ENCODE data around the gene ADARB1. TPM values are rescaled to one million over a fixed set of nuclear protein-coding genes. Genes with fewer than 3 reads are reported as not detected.
A peak's percentile ranks its signal among the peaks of the same experiment; 100 is the strongest.

ADARB1 gene
- total and polyA plus RNA-seq, 8 donors, result 3.2 to 33.9 (median 9.4) TPM

- peaks cover 0 to 6% (median 0%) of the 10 kb centered on the region in 4 donors for H3K4me1 ChIP-seq
- no peak overlapping the region for H3K4me3 ChIP-seq
- DNase-seq, result no peak
- TF ChIP-seq CTCF (IDR thresholded peaks at IDR 0.05) (no peak), POLR2A (IDR thresholded peaks at IDR 0.05) (no peak), EP300 (IDR thresholded peaks at IDR 0.05) (no peak), POLR2AphosphoS5 (IDR thresholded peaks at IDR 0.05) (no peak)
- intact Hi-C loops (cut with DNase I; ENCODE audit: low total_unique reads), result no loop called here
- H3K36me3 ChIP-seq, result peaks cover 8 to 53% (median 27%) of the 10 kb centered on the region in 4 donors
- 73 to 95% (median 91%) methylated on average over 2 of the region's 2 CpGs for WGBS, 5 donors
- no peak overlapping the region for H3K27ac ChIP-seq
- H3K27me3 ChIP-seq, result no peaks in the 10 kb centered on the region
- peaks cover 0 to 14% (median 0%) of the 10 kb centered on the region in 4 donors for H3K9me3 ChIP-seq
Measured at GRCh38 chr21:45213392-45213791, 139.0 kb downstream of the ADARB1 start.

- Histone ChIP-seq H3K27me3 (no peaks in the 10 kb centered on the region), H3K4me1 (no peaks in the 10 kb centered on the region), H3K9me3 (peaks cover 0 to 14% (median 0%) of the 10 kb centered on the region in 4 donors), H3K36me3 (peaks cover 8 to 61% (median 29%) of the 10 kb centered on the region in 4 donors), H3K27ac (no peak overlapping the region), H3K4me3 (no peak overlapping the region)
- no peak for DNase-seq
- WGBS, 5 donors, result 69 to 88% (median 82%) methylated on average over 2 of the region's 2 CpGs
- no peak for TF ChIP-seq POLR2AphosphoS5 (IDR thresholded peaks at IDR 0.05)
- no peak for TF ChIP-seq EP300 (IDR thresholded peaks at IDR 0.05)
- TF ChIP-seq CTCF (IDR thresholded peaks at IDR 0.05), result no peak
- TF ChIP-seq POLR2A (IDR thresholded peaks at IDR 0.05), result no peak
- intact Hi-C loops (cut with DNase I; ENCODE audit: low total_unique reads), result no loop called here
Measured at GRCh38 chr21:45215213-45215612, 140.8 kb downstream of the ADARB1 start.

DNA sequence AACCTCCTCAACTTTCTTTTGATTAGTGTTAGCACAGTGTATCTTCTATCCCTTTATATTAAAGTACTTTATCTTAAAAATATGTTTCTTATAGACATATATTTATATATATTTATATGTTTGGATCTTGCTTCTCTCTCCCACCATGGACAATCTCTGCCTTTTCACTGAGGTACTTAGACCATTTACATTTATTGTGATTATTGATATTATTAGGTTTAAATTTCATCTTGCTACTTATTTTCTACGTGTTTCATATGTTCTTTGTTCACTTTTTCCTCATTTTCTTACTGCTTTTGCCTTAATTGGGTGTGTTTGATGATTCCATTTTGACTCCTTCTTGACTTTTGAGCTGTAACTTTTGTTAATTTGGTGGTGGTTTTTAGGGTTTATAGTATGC is 142.6 kb downstream of the ADARB1 start:
- Histone ChIP-seq H3K36me3 (peaks cover 16 to 61% (median 31%) of the 10 kb centered on the region in 4 donors), H3K9me3 (peaks cover 0 to 14% (median 0%) of the 10 kb centered on the region in 4 donors), H3K4me1 (no peaks in the 10 kb centered on the region), H3K4me3 (no peak overlapping the region), H3K27me3 (no peaks in the 10 kb centered on the region), H3K27ac (no peak overlapping the region)
- 75 to 87% (median 84%) methylated on average over 1 of the region's 1 CpG for WGBS, 5 donors
- TF ChIP-seq EP300 (IDR thresholded peaks at IDR 0.05) (no peak), CTCF (IDR thresholded peaks at IDR 0.05) (no peak), POLR2AphosphoS5 (IDR thresholded peaks at IDR 0.05) (no peak), POLR2A (IDR thresholded peaks at IDR 0.05) (no peak)
- no peak for DNase-seq
- intact Hi-C loops (cut with DNase I; ENCODE audit: low total_unique reads), result no loop called here

GRCh38 chr21:45219517-45219916 is 145.1 kb downstream of the ADARB1 start:
- 84 to 96% (median 90%) methylated on average over 6 of the region's 6 CpGs for WGBS, 5 donors
- peaks cover 0 to 14% (median 0%) of the 10 kb centered on the region in 4 donors for H3K9me3 ChIP-seq
- intact Hi-C loops (cut with DNase I; ENCODE audit: low total_unique reads), result no loop called here
- H3K27me3 ChIP-seq, result peaks cover 0 to 2% (median 0%) of the 10 kb centered on the region in 3 donors
- peak overlapping the region in 1 of 5 donors; percentile 7 for H3K27ac ChIP-seq
- DNase-seq, result no peak
- no peak overlapping the region for H3K4me3 ChIP-seq
- H3K4me1 ChIP-seq, result no peaks in the 10 kb centered on the region
- TF ChIP-seq CTCF (IDR thresholded peaks at IDR 0.05) (no peak), EP300 (IDR thresholded peaks at IDR 0.05) (no peak), POLR2A (IDR thresholded peaks at IDR 0.05) (no peak)
- peaks cover 21 to 72% (median 44%) of the 10 kb centered on the region in 4 donors for H3K36me3 ChIP-seq

All from stomach (tissue), 9 donors.